A673 (cell line): ENCODE measurements around the gene DOCK4. TPM values are rescaled to one million over a fixed set of nuclear protein-coding genes. Genes with fewer than 3 reads are reported as not detected.

Source experiments
- BruUV-seq: library from RNA; stranded (reverse); fragments of 400-500 nt; replicated peaks from 2 replicates; lab custom pipeline; 2021; lab: Mats Ljungman, UMichigan
- CTCF ChIA-PET: fragments of 300-600 bp; sonication (Branson Sonifier 250); formaldehyde crosslinking; loops from one replicate; lab custom pipeline; 2022; ENCODE audit warnings: antibody characterized with exemption; lab: Charles Lee
- POLR2A ChIA-PET: fragments of 300-600 bp; sonication (Branson Sonifier 250); formaldehyde crosslinking; loops from one replicate; lab custom pipeline; 2022; ENCODE audit warnings: antibody characterized with exemption; ENCODE audit not compliant: low non-redundant PET; lab: Charles Lee
- DNase-seq: peaks from one replicate; pipeline ENCODE4 v3.0.0-alpha.2; 2015; ENCODE audit warnings: low spot score
- H3K27ac ChIP-seq: fragments of 200-600 bp; sonication (generic); 2 replicates; pipeline ENCODE4 v1.5.1; 2016; ENCODE audit warnings: mixed run types, low read depth, mild to moderate bottlenecking, mixed read lengths, antibody characterized with exemption, low read length; ENCODE audit not compliant: poor library complexity, severe bottlenecking
- H3K27me3 ChIP-seq: fragments of 200-600 bp; sonication (generic); replicated peaks from 2 replicates; pipeline ENCODE4 v1.6.1; 2017; ENCODE audit warnings: mixed run types, low read depth, mild to moderate bottlenecking, mixed read lengths, antibody characterized with exemption, low read length; ENCODE audit not compliant: insufficient read depth, poor library complexity
- H3K36me3 ChIP-seq: fragments of 200-600 bp; sonication (generic); 2 replicates; pipeline ENCODE4 v1.6.1; 2016; ENCODE audit warnings: mixed run types, mild to moderate bottlenecking, mixed read lengths, antibody characterized with exemption, low read length; ENCODE audit not compliant: insufficient read depth, poor library complexity, severe bottlenecking
- H3K4me1 ChIP-seq: fragments of 200-600 bp; sonication (generic); 2 replicates; pipeline ENCODE4 v1.6.1; 2017; ENCODE audit warnings: mixed run types, mild to moderate bottlenecking, mixed read lengths, antibody characterized with exemption, low read length; ENCODE audit not compliant: insufficient read depth, poor library complexity, severe bottlenecking
- H3K4me3 ChIP-seq: fragments of 200-600 bp; sonication (generic); 2 replicates; pipeline ENCODE4 v1.5.1; 2016; ENCODE audit warnings: low read depth, mixed run types, mild to moderate bottlenecking, mixed read lengths, low read length; ENCODE audit not compliant: poor library complexity, severe bottlenecking
- H3K9me3 ChIP-seq: fragments of 200-600 bp; sonication (generic); 2 replicates; pipeline ENCODE4 v1.6.1; 2016; ENCODE audit warnings: mixed run types, low read depth, mild to moderate bottlenecking, mixed read lengths, antibody characterized with exemption, low read length; ENCODE audit not compliant: poor library complexity, severe bottlenecking
- CTCF ChIP-seq: fragments of 300-800, 200-600 bp; sonication (generic); conservative IDR thresholded peaks from 2 replicates; pipeline ENCODE4 v1.5.1; 2017; ENCODE audit warnings: low read depth, mild to moderate bottlenecking, antibody characterized with exemption, low read length, moderate library complexity, mixed read lengths
- EZH2 ChIP-seq: fragments of 200-600 bp; sonication (generic); IDR thresholded peaks from 2 replicates; pipeline ENCODE4 v1.6.1; 2017; ENCODE audit warnings: borderline replicate concordance, low read depth, mild to moderate bottlenecking, mixed read lengths, antibody characterized with exemption, low read length; ENCODE audit not compliant: poor library complexity, severe bottlenecking
- intact Hi-C: fragments of 100-400 bp; cut with micrococcal nuclease; formaldehyde crosslinking; loops from one replicate; pipeline ENCODE4 v1.10.0; 2022; ENCODE audit not compliant: unreplicated experiment
- total RNA-seq: library from RNA; stranded (reverse); gene quantifications from 2 replicates; pipeline ENCODE4 v1.2.3, GENCODE V29; 2021

DOCK4 gene
- total RNA-seq, 1 experiment from 2014 or later = 28.5 TPM

- BruUV-seq = no TSS peak
- Histone ChIP-seq H3K27me3 (no peaks in the 10 kb centered on the region), H3K4me3 (no peak overlapping the region), H3K9me3 (no peaks in the 10 kb centered on the region), H3K27ac (no peak overlapping the region), H3K4me1 (no peaks in the 10 kb centered on the region), H3K36me3 (no peaks in the 10 kb centered on the region)
- CTCF ChIA-PET = no interaction called here
- intact Hi-C loops = no loop called here
- TF ChIP-seq CTCF (no peak), EZH2 (no peak)
- POLR2A ChIA-PET = no interaction called here
- DNase-seq = no peak
Measured at GRCh38 chr7:112145206-112145605, 61.0 kb downstream of the DOCK4 start.

- no peak for DNase-seq
- TF ChIP-seq CTCF = no peak
- TF ChIP-seq EZH2 = no peak
- no peak overlapping the region for H3K27ac ChIP-seq
- intact Hi-C loops = no loop called here
- H3K27me3 ChIP-seq = no peaks in the 10 kb centered on the region
- BruUV-seq = no TSS peak
- no peaks in the 10 kb centered on the region for H3K36me3 ChIP-seq
- POLR2A ChIA-PET = no interaction called here
- CTCF ChIA-PET = no interaction called here
- H3K9me3 ChIP-seq = no peaks in the 10 kb centered on the region
- H3K4me1 ChIP-seq = no peaks in the 10 kb centered on the region
- no peak overlapping the region for H3K4me3 ChIP-seq
Measured at GRCh38 chr7:112144284-112145059, 61.7 kb downstream of the DOCK4 start.

GRCh38 chr7:112143582-112143981 is 62.6 kb downstream of the DOCK4 start:
- no peaks in the 10 kb centered on the region for H3K36me3 ChIP-seq
- no TSS peak for BruUV-seq
- H3K9me3 ChIP-seq = no peaks in the 10 kb centered on the region
- ChIA-PET CTCF (no interaction called here), POLR2A (no interaction called here)
- TF ChIP-seq CTCF = no peak
- TF ChIP-seq EZH2 = no peak
- intact Hi-C loops = no loop called here
- H3K4me3 ChIP-seq = no peak overlapping the region
- no peaks in the 10 kb centered on the region for H3K27me3 ChIP-seq
- no peak overlapping the region for H3K27ac ChIP-seq
- no peak for DNase-seq
- no peaks in the 10 kb centered on the region for H3K4me1 ChIP-seq
